NCI-H1417 treated with DMSO at 0.1 percent for 48 hours (cell line): ENCODE results near the gene TFDP1.

Source experiments
- DNase-seq: peaks from one replicate; lab custom pipeline; 2025; lab: John Stamatoyannopoulos, UW

Gene TFDP1

GRCh38 chr13:113666951-113667701 is 82.6 kb downstream of the TFDP1 start, which contains the start of gene GRK1:
GRK1 (plus strand) TSS chr13:113667219; CDS start chr13:113667387, 168 bp downstream.
- no peak for DNase-seq

GRCh38 chr13:113667771-113668490 is 83.4 kb downstream of the TFDP1 start:
- no peak for DNase-seq

- no peak for DNase-seq
These were observed 84.0 kb downstream of the TFDP1 start for GRCh38 chr13:113668491-113668971.

- DNase-seq, result no peak
These were observed 84.7 kb downstream of the TFDP1 start for GRCh38 chr13:113669231-113669754.

GRCh38 chr13:113669755-113670341 is 85.3 kb downstream of the TFDP1 start:
- DNase-seq, result no peak

GRCh38 chr13:113670541-113670940 is 86.0 kb downstream of the TFDP1 start:
- DNase-seq, result no peak

GRCh38 chr13:113671066-113672001 is 86.8 kb downstream of the TFDP1 start:
- no peak for DNase-seq

GRCh38 chr13:113672002-113672651 is 87.6 kb downstream of the TFDP1 start:
- no peak for DNase-seq
